GM19099 (cell line): ENCODE data around the gene FRMD4A.

Experiments
- POLR2A ChIP-seq: IDR thresholded peaks from 3 replicates; pipeline ENCODE4 v1.6.1; 2011; ENCODE audit warnings: low read depth; ENCODE audit not compliant: insufficient read length; ENCODE audit errors: extremely low read depth

FRMD4A gene

DNA sequence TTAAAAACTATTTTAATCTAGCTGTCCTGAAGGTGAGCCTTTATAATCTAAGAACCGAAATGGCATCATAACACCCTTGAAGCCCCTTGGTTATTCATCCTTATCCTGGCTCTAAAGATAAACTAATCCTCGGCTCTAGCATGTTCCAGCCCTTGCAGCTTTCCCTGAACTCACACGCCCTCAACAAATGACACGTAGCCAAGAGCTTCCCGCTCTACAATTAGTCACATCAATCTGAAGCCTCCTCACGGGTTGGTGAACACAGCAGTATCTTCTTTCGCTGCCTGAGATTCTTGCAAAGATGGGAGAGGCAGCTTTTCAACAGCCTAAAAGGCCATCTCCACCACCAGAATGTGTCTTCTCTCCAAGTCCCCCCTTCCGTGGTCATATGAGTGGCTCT is 4.1 kb downstream of the FRMD4A start:
- no peak for TF ChIP-seq POLR2A

DNA sequence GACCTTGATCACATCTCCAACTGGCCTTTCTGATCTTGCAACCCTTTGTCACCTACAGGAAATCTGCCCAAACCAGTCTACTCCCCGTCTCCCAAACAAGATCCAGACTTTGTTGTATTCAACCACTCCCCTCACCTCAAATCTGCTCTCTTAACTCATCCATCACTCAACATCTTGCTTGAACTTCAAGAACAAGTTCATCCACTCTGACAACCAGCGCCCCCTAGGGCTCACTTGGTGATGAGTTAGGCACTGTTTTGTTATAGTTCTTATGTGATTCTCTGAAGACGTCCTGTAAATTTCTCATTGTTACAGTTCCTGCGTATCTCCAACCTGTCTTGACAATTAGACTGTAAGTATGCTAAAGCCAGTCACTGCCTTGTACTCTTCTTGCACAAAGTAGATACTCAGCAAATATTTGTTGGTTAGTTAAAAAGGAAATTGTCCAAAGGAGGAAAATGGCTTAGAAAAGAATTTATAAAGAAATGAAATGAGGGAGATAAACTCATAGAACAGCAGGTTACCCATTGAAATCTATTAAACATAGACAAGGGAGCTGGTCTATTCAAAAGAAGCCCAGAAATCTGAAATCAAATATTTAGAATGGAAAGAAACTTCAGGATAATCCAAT is 5.3 kb downstream of the FRMD4A start:
- no peak for TF ChIP-seq POLR2A

DNA sequence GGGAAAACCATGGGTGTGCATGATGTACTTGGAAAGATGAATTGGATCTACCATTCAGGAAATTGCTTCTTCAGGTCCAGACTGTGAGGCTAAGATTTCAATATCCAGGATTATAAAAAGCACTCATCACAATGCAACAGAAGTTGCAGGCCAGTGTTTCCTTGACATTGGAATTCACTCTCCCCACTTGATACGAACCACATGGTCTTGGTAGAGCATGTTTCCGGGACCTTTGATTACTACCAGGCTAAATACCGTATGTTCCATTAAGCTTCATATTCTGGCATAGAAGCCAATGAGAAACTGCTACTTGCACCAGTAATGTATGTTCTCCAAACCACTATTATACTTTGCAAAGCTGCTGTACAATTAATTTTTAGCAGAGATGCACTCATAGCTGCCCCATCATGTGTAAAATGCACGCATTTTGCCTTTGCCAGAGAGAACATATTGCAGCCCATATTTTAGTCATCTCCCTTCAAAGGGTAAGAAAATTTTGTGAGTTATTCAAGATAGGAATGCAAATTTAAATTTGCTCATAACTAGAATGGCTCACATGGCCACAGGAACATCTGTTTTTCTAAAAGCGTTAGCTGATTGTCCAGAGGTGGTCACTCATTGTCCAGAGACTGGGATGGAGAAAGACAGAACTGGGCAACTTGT is 8.1 kb downstream of the FRMD4A start:
- no peak for TF ChIP-seq POLR2A

DNA sequence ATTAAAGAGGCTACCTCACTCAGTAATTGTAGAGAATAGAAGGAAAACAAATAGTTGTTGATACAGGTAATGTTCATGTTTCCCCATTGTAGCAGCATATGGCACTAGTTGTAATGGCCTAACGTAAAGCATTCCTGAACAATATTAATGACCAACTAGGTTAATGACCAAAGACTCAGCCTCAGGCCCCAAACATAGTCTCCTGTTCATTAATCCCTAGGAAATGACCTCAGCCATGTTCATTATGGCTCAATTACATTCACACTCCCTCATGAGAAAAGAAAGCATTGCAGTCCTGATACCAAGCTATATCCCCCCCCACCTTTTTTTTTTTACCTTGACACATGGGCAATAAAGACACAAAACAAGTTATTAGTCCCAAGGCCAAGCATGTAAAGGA is 12.7 kb downstream of the FRMD4A start:
- TF ChIP-seq POLR2A: no peak

DNA sequence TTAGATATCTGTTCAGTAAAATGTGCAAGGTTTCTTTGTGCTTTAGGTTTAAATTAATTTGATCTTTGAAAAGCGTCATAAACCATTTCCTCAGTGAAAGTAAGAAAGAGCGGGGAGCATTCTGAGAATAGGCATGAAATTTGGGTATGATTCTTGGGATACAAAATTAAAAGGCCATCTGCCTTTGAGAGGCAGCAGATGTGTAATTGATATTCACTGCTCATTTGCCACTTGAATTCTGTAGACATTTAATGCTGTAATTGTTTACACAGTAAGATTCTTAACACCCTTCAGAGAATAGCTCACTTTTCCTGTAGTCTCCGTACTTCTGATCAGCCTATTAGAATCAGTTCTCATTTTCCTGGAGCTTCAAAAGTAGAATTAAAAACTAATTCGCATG is 18.7 kb downstream of the FRMD4A start:
- TF ChIP-seq POLR2A: no peak

DNA sequence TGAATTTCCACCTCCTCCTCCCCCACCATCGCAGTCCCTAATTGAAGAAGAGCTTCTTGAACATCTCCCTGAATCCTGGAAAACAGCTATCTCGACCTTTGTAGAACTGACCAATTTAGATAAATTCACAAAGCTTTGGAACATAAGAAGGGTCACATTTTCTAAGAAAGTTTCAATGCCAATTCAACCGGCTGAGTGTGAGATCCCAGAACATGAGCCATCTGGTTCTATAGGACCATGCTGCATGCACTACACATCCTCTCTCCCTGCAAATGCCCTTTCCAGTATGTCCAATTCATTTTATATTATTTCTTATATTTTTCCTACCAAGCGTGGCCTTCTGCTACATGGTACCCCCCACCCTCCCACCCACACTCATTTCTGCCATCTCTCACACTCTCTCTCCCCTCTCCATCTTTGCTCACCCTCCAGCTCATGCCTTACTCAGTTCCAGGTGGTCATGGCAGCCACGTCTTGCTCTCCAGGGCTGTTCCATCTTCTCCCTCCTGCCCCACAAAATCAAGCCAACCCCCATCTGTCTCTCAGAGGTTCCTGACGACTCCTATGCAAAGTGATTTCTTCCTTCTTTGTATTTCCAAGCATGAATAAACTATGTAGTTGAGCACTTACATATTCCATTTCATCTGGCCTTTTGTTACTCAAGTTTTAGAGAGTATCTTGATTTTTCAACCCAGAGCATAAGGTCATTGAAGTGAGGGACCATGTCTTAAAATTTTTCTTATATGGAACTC is 19.3 kb downstream of the FRMD4A start:
- TF ChIP-seq POLR2A: no peak

DNA sequence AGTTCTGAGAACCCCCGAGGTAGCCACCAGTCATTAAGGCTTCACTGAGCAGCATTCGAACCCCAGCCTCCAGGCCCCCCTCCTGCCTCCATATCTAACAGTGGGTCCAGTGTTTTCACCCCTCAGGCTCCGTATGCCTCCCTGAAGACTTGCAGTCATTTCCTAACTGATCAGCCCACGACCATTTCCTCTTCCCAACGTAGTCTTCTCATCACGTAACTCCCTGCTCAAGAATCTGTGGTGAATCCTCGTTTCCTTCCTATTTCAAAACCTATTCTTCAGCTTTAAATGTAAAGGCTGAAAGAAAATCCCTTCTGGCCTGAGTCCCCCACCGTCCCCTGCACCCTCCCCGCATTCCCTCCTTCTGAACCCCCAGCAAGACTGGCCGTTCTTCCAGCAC is 21.1 kb downstream of the FRMD4A start:
- no peak for TF ChIP-seq POLR2A

DNA sequence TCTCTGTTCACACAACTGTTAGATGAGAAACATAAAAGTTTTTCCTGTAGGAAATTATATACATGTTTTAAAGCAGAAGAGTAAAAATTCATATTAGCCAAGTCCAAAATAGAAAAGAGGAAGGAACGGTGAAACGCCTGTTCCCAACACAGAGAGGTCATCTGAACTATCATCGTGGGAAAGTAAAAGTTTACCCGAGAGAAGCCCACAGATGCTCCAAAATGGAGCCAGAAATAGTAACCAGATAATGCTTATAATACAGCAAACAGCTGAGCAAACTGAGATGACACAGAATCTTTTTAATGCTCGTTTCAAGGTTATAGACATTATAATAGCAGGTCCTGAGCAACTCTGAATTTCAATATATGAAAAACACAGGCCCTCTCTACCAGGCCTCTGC is 24.5 kb downstream of the FRMD4A start:
- no peak for TF ChIP-seq POLR2A

DNA sequence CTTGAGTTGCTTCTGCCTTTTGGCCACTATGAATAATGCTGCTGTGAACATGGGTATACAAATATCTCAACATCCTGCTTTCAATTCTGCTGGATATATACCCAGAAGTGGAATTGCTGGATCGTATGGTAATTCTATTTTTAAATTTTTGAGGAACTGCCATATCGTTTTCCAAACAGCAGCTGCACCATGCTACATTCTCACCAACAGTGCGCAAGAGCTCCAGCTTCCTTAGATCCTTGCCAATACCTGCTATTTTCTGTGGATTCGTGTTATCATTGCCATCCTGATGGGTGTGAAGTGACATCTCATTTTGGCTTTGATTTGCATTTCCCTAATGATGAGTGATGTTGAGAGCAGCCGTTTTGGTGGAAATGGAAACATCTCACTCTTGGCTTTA is 26.7 kb downstream of the FRMD4A start:
- no peak for TF ChIP-seq POLR2A

DNA sequence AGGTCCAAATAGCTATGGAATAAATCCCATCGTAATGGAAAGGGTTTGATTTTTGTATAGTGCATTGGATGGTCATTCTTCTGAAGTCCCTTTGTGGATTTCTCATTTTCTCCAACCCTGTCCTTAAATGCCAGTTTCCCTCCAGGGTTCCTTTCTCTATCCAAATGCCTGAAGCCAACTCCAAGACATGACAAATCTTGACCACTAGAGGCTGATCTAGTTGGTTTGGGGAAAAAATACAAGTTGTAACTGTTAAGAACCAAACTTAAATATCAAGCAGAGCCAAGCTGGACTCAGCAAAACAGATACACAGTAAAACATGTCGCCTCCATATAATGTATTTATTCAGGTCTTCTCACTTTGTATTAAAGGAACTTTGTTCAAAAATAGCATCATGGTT is 28.7 kb downstream of the FRMD4A start:
- TF ChIP-seq POLR2A: no peak

DNA sequence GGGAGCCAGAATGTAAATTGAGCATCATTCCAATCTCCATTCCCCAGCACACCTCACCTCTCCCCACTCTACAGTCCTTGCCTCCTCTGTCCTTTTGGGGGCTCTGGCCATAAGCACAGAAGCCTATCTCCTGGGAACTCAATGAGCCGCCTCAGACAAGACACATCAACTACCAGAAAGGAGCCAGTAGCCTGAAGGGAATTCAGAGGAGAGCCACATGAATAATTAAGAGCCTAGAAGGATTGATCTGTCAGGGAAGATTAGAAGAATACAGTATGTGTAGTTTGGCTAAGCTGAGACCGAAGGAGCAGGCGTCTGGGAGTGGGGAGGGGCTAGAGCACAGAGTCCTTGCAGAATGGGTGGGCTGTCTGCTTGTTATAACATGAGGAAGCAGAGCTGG is 31.2 kb downstream of the FRMD4A start:
- no peak for TF ChIP-seq POLR2A

DNA sequence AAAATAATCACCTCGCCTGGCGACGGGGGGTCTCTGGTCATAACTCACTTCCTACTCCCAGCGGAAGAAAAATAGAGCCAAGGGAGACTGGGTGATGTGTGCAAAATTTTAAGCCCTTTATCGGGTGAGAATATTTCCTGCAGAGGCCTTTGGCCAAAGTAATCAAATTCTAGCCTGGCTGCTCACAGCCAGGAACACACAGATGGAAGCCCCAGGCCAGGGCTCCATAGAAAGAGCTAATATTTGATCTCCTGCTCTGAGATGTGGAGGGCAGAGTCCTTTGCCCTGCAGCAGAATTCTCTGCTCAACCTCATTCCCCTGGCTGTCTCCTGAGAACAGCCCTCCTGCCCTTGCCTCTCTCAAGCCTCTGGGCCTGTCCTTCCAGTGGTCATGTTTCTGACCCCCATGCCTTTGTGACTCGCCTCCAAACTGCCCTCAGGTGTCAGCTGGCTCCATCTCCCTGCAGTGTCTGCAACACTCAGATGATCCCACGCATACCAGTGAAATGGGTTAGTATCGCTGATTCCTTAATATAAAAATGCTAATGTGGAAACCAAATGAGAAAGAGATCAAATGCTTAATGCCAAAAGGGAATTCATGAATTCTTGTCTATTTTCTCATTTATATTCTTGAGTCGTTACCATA is 34.5 kb downstream of the FRMD4A start:
- TF ChIP-seq POLR2A: no peak

DNA sequence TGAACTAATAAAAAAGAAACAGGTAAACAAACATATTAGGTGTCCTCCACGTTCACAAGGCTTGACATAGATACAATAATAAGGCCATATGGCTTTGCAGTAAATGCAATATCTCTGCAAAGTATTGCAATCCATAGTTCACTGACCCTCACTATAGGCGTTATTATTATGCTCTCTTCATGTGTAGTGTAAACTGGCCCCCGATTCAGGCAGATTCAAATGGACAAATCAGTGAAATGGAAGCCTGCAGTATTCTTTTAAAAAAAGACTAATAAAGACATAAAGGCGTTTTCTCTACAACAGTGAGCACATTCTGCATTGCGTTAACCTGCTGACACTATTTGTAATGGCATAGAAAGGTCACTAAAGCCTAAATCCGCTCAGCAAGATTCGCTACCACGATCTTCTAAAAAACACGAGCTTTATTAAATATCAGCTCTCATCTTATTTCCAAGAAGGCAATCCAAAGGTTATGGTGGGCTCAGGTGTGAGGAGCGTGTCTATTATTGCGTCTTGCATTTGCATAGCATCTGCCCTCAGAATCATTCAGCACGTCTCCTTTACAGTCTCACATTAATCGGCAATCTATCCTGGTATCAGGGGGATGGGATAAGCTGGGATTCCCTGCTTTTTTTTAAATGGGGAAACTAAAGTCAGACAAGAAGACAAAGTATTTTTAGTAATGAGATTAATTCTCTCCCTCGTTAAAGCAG is 36.2 kb downstream of the FRMD4A start:
- no peak for TF ChIP-seq POLR2A

DNA sequence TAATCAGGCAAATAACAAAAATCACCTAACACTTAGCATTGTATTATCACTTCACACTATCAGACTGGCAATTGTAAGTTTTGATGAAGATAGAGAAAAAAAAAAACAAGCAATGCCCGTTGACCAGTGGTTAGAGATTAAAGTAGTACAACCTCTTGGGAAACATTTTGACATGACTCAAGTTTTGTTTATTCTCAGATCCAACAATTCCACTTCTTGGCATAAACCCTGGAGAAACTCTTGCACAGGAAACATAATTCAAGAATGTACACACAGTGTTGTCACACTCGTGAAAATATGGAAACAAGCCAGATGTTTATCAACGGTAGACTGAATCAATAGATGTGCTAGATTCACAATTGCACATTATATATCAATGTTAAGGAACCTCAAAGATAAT is 37.2 kb downstream of the FRMD4A start:
- TF ChIP-seq POLR2A: no peak

DNA sequence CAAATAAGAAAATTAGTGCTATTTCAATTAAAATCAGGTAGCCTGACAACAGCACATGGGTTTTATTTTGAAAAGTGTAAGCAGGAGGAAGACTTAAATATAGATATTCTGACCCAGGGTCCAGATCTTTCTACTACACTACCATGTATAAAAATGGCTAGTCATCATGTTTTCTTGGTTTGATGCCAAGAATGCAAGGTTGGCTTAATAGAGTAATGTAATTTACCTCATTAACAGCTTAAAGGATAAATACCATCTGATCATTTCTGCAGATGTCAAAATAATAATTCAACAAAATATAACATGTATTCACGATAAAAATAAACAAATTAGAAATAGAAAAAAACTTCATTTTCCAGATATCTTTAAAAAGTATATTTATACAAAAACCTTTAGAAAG is 39.4 kb downstream of the FRMD4A start:
- TF ChIP-seq POLR2A: no peak

DNA sequence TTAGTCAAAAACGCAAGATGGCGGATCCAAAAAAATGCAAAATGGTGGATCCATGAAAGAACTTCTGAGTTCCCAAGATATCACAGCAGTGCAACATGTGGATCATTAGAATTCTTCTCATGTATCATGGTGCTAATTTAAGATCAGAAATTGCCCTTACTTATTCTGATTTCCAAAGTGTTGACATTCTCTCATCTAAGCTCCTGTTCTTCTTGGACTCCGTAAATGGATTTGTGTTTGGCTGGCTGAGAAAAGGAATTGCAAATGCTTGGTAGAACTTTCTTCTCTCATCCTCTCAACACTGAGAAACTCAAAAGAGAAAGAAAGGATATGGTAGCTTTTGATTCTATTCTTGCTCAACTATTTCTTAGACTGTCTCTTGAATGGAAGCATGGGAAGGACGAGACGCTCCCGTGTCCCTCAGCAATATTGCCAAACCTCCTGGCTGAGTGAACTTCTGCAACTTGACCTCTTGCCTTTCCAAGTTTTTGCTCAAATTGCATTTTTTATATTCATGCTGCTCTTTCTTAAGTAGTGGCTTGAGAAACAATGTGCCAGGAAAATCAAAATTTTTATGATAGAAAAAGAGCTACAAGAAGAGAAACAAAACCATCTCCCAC is 44.7 kb downstream of the FRMD4A start:
- no peak for TF ChIP-seq POLR2A

DNA sequence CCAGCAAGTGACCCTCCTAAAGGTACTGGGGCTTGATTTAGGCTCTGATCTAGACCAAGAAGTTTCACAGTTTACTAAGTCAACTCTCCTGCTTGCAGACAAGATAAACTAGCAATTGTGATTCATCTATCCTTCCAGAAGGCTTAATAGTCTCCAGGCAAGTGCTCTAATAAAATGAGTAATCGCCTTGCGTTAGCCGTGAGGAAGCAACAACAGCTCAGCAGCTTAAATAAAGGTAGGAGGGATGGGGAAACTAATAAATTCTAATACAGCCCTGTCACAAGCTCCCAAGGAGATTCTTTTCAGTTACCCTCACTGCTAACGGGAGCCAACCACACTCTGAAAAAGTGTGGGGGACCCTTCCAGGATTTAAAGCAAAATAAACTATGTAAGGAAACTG is 48.4 kb downstream of the FRMD4A start:
- no peak for TF ChIP-seq POLR2A
